ENCODE data around the gene HGF.
"Not testable (repeated sequence)": the region's sequence is repeated elsewhere in the genome, so short reads cannot be mapped to it uniquely, and the experiment has no call there.

The HGF gene

DNA sequence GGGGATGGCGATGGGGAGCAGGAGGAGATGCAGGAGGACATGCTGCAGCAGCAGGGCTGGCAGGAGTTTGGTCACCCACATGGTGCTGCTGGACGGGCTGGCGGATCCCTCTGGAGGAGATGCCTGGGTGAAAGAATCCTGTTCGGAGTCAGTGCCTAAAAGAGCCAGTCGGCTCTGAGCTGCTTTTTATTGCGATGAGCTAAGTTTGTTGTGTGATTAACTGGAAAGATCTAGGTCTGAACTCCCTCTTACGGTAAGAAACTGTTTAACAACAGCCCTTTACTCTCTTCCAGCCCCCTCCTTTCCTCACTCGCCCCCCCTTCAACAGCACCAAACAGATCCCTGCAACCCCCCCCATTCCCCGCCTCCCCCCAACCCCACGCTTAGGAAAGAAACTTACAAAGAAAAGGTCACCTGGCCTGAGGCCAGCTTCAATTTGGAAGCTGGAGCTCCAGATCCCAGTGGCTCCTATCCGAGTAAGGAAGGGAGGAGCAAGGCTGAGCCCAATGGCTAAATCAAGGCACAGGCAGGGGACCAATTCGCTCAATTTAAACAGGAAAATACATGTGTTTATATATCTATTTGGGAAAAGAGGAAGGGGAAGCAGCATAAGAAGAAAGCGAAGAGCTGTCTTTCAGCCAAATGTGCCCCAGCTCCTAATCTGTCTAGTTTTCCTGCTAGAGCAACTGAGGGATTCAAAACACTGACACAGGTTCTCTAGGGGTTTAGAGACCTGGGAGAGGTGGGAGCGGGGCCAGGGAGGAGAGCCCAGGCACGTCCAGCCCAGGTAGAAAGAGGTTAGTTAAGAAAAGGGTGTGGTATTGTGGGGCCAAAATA, at the start of gene HGF:
Gene HGF, minus strand, starts transcription at position 157 of the 837 bp plus-strand sequence. Its CDS starts 76 bp downstream, at position 81.
- H3K9me3 ChIP-seq (ENCODE audit: severe bottlenecking), result no peaks in the 10 kb centered on the region
- H3K27me3 ChIP-seq (ENCODE audit: insufficient read depth, low read depth, severe bottlenecking), result no peaks in the 10 kb centered on the region
- H3K27ac ChIP-seq, result no peak within 1 kb of the TSS
- no peak for DNase-seq
- H3K4me3 ChIP-seq (ENCODE audit: low read depth, low read length), result no peak within 1 kb of the TSS
- TF ChIP-seq, protein P1, sequence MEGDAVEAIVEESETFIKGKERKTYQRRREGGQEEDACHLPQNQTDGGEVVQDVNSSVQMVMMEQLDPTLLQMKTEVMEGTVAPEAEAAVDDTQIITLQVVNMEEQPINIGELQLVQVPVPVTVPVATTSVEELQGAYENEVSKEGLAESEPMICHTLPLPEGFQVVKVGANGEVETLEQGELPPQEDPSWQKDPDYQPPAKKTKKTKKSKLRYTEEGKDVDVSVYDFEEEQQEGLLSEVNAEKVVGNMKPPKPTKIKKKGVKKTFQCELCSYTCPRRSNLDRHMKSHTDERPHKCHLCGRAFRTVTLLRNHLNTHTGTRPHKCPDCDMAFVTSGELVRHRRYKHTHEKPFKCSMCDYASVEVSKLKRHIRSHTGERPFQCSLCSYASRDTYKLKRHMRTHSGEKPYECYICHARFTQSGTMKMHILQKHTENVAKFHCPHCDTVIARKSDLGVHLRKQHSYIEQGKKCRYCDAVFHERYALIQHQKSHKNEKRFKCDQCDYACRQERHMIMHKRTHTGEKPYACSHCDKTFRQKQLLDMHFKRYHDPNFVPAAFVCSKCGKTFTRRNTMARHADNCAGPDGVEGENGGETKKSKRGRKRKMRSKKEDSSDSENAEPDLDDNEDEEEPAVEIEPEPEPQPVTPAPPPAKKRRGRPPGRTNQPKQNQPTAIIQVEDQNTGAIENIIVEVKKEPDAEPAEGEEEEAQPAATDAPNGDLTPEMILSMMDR (IDR thresholded peaks at IDR 0.05; ENCODE audit: low read depth, low read length), result no peak
- H3K36me3 ChIP-seq, result no peaks in the 10 kb centered on the region

DNA sequence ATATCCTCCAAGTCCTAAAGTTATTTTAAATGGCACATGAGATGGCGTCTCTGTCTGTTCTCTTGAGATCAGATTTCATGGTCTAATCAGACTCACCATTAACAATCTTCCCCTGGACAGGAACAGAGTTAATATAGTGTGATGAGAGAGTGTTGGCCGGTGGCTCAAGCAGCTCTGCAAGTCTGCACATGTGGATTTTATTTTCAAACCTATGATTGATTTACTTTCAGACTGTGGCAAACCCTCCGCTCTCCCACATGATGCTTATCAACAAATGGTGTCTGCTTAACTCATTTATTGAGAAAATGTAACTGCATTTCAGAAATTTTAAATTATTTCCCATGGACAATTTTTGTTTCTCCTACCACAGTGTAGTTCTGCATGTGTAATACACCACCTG, 46.5 kb upstream of the HGF start:
- TF ChIP-seq, protein P1 (IDR thresholded peaks at IDR 0.05; ENCODE audit: low read depth, low read length), result no peak

DNA sequence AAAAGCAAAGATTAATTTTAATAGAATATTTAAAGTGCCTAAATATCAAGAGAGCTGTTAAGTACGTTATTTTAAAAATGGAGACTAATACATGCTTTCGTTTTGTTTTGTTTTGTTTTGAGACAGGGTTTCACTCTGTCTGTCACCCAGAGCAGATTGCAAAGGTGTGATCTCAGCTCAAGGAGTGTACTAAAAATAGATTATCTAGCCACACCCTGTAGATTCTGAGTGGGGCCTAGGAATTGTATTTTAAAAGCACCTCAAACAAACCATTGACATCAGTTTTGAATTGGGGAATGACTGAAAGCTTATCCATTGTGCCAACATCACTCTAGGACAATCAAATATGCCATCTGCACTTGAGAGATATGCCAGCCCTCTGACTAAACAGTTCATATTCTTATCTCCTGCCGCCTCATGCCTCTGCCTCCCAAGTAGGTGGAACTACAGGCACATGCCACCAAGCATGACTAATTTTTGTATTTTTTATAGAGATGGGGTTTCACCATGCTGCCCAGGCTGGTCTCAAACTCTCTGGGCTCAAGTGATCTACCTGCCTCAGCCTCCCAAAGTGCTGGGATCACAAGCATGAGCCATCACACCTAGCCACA, 43.1 kb upstream of the HGF start:
- DNase-seq; H3K36me3 ChIP-seq; H3K27ac ChIP-seq; H3K4me3 ChIP-seq (ENCODE audit: low read depth, low read length); H3K9me3 ChIP-seq (ENCODE audit: severe bottlenecking); H3K27me3 ChIP-seq (ENCODE audit: insufficient read depth, low read depth, severe bottlenecking): not testable (repeated sequence)

More for the DNA sequence above, 46.5 kb upstream of the HGF start:
- no peak overlapping the region for H3K27ac ChIP-seq
- H3K9me3 ChIP-seq (ENCODE audit: severe bottlenecking), result no peaks in the 10 kb centered on the region
- H3K27me3 ChIP-seq (ENCODE audit: insufficient read depth, low read depth, severe bottlenecking), result no peaks in the 10 kb centered on the region
- no peak overlapping the region for H3K4me3 ChIP-seq (ENCODE audit: low read depth, low read length)
- H3K36me3 ChIP-seq, result no peaks in the 10 kb centered on the region
- no peak for DNase-seq

DNA sequence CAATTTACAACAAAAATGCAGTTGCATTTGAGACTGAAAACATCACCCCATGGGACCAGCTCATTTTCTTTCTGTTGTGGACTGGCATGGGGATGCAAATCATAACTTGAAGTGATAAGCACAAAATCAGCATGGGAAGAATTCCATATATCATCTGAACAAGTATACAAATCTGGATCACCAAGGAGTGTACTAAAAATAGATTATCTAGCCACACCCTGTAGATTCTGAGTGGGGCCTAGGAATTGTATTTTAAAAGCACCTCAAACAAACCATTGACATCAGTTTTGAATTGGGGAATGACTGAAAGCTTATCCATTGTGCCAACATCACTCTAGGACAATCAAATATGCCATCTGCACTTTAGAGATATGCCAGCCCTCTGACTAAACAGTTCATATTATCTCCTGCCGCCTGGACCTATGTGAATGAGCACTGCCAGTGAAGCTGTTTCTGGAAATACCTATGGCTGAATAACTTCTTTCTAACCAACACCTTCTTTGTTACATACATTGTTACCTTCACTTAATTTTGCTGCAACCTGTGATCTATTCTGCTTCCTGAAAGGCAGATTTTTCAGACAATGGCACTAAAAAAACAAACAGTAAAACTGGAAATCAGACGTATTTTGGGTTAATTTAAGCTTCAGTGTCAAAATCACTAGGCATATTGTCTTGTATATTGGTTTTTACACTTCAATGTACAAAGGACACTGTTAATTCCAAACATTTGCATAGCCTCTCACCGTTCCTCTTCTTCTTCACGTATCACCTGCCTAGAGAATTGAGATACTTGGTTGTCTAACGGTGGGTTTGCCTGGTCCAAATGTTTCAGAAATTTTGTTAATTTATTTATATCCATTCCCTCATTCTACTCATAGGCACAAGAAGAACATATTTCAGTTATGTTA, 42.4 kb upstream of the HGF start:
- DNase-seq, result no peak
- TF ChIP-seq, protein P1 (IDR thresholded peaks at IDR 0.05; ENCODE audit: low read depth, low read length), result no peak
- Histone ChIP-seq H3K36me3 (no peaks in the 10 kb centered on the region), H3K9me3 (ENCODE audit: severe bottlenecking) (peaks cover 3% of the 10 kb centered on the region), H3K27ac (no peak overlapping the region), H3K4me3 (ENCODE audit: low read depth, low read length) (no peak overlapping the region), H3K27me3 (ENCODE audit: insufficient read depth, low read depth, severe bottlenecking) (no peaks in the 10 kb centered on the region)

DNA sequence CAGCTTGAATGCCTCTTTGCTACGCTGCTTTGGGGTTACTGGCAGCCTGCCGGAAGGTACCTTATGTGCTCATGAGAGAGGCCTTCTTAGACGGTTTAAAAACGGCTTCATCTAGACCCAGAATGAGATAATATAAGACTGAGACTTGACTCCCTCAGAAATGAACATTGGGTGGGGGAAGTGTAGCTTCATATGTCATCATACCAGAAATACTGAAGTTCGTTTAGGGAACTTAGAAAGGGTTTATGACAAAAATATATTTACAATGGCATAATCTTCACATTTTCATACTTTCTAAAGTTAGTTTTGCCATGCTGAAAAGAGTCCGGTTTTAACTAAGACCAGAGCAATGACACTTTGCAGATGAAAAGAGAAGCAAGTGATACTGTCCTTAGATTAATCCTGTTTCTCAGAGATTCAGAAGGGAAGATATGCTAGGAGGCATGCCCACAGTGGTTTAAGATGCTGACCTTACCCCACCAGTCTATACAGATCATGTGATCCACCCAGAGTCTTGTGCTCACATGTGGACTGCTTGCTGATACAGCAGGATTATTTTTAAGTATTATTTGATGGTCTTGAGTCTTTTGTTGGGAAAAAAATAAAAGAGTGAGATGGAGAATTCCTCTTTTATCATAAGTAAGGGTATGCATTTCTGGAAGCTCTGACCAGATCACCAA, 40.8 kb upstream of the HGF start:
- no peak for DNase-seq
- Histone ChIP-seq H3K36me3 (no peaks in the 10 kb centered on the region), H3K27ac (no peak overlapping the region), H3K9me3 (ENCODE audit: severe bottlenecking) (peaks cover 3% of the 10 kb centered on the region), H3K4me3 (ENCODE audit: low read depth, low read length) (no peak overlapping the region), H3K27me3 (ENCODE audit: insufficient read depth, low read depth, severe bottlenecking) (no peaks in the 10 kb centered on the region)
- TF ChIP-seq, protein P1 (IDR thresholded peaks at IDR 0.05; ENCODE audit: low read depth, low read length), result no peak

DNA sequence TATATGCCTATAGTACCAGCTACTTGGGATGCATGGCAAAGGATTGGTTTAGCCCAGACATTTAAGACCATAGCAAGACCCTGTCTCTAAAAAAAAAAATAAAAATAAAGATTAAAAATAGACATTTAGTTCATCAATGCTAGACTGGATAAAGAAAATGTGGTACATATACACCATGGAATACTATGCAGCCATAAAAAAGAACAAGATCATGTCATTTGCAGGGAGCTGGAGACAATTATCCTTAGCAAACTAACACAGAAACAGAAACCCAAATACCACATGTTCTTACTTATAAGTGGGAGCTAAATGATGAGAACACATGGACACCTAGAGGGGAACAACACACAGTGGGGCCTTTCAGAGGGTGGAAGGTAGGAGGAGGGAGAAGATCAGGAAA, 38.5 kb upstream of the HGF start:
- DNase-seq; H3K9me3 ChIP-seq (ENCODE audit: severe bottlenecking); H3K36me3 ChIP-seq; H3K27ac ChIP-seq; H3K27me3 ChIP-seq (ENCODE audit: insufficient read depth, low read depth, severe bottlenecking); H3K4me3 ChIP-seq (ENCODE audit: low read depth, low read length): not testable (repeated sequence)

Measured in WERI-Rb-1 (cell line).